GM12864 (cell line): ENCODE data around the gene PRDM11.

Experiments
- DNase-seq: peaks from one replicate; pipeline ENCODE4 v3.0.0-alpha.2; 2011; ENCODE audit warnings: low read depth
- H3K4me3 ChIP-seq: 2 replicates; pipeline ENCODE4 v1.5.1; 2011; ENCODE audit warnings: mild to moderate bottlenecking, low read depth, low read length, control low read depth
- TF ChIP-seq, protein P1 (sequence below): IDR thresholded peaks from 2 replicates; pipeline ENCODE4 v1.5.1; 2011; ENCODE audit warnings: low read depth, mild to moderate bottlenecking, moderate library complexity, low read length, control low read depth, inconsistent platforms; ENCODE audit errors: missing control alignments

PRDM11 gene

DNA sequence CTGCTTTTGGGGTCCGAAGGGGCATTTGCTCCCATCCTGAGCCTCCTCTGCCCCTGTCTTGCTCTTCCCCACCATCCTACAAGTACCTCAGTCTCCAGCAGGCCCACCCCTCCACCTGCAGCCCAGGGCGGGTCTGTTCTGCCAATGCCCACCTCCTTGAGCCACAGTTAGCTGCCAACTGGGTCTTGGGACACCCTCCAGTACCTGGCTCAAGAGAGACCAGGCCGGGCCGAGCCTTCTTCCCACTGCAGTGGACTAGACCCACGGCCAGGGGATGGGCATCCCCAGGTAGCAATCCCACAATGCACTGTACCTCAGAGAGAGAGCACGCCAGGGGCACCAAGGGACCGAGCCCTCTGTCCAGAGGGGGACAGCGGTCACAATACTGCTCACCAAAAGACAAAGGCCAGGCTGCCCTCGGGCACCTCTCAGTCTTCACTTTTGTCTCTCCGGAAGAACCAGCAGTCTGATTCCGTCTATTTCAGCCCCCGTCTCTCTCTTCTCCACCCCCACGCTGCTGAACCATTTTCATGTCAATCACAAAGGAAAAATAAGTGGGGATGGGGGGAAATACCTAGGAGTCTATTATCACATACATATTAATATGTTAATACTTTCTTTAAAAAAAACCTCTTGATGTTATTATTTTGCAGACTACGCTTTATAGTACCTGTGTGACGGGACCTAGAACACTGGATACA, 88.0 kb downstream of the PRDM11 start:
- TF ChIP-seq, protein P1, sequence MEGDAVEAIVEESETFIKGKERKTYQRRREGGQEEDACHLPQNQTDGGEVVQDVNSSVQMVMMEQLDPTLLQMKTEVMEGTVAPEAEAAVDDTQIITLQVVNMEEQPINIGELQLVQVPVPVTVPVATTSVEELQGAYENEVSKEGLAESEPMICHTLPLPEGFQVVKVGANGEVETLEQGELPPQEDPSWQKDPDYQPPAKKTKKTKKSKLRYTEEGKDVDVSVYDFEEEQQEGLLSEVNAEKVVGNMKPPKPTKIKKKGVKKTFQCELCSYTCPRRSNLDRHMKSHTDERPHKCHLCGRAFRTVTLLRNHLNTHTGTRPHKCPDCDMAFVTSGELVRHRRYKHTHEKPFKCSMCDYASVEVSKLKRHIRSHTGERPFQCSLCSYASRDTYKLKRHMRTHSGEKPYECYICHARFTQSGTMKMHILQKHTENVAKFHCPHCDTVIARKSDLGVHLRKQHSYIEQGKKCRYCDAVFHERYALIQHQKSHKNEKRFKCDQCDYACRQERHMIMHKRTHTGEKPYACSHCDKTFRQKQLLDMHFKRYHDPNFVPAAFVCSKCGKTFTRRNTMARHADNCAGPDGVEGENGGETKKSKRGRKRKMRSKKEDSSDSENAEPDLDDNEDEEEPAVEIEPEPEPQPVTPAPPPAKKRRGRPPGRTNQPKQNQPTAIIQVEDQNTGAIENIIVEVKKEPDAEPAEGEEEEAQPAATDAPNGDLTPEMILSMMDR = no peak
- no peak for DNase-seq
- no peak overlapping the region for H3K4me3 ChIP-seq

DNA sequence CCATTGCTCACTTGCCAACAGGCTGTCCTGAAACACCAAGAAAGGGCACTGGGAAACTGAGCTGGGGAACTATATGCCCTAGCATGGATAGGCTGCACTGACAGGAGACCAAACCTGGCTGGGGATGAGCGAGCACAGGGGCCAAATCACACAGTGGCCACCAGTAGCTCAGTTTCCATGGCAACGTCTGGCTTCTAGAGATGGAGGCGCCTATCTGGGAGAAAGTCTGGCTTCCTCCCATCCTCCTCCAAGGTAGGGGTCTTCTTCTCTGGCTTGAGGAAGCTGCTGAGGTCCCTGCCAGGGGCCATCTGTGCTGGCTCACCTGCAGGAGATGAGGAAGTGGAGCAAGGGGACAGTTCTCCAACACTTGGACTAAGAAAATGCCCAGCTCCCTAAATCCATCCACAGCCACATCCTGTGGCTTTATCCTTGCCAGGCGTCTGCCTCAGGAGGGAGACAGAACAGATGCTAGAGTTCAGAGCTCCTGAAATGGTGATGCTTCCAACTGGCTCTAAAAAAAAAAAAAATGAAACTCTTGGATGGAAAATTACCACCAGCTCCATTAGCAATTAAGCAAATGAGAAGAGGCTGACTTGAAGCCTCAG, 91.4 kb downstream of the PRDM11 start:
- TF ChIP-seq, protein P1 = no peak
- no peak overlapping the region for H3K4me3 ChIP-seq
- DNase-seq = no peak

DNA sequence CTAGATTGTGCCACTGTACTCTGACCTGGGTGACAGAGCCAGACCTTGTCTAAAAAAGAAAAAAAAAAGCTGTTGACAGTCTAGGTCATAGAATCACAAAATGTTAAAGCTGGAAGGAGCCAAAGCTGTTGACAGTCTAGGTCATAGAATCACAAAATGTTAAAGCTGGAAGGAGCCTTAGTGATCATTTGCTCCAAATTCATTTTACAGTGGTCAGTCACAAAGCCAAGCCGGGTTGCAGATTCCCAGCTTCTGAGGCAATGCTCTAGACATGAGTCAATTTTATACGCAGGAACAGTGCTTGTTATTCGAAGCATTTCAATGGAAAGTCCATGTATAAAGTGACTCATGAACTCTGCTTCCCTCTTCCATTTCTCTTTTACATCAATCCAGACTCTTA, 92.3 kb downstream of the PRDM11 start:
- TF ChIP-seq, protein P1 = no peak
- no peak overlapping the region for H3K4me3 ChIP-seq
- DNase-seq = no peak

DNA sequence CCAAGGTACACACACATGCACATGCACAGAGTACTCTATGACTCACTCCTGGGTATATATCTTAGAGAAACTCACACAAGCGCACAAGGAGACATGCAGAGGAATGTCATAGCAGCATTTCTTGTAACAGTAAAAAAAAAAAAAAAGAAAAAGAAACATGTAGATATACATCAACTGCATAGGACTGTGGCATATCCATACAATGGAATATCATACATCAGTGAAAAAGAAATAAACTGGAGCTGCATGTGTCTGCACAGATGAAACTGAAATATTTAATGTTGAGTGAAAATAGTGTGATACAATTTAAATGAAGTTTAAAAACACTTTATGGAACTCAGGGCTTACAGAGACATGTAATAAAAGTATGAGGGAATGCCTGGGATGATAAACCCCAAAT, 93.3 kb downstream of the PRDM11 start:
- DNase-seq = no peak
- no peak overlapping the region for H3K4me3 ChIP-seq
- TF ChIP-seq, protein P1 = no peak

DNA sequence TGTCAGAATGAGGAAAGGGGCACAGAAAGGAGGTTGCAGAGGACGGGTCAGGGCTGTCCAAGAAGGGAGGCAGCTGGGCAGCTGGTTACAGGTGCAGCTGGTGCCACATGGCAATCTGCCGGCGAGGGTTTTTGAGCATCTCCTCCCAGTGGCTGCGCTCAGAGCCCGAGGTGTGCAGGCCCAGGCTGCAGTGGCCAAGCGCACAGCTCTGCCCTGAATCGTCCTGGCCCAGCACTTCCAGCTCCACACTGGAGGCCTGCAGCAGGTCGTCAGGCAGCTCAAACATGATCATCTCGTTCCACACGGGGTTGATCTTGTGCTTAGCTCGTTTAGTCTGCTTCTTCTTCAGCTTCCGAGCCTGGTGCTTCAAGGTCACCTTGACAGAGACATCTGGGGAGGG, 97.5 kb downstream of the PRDM11 start:
- DNase-seq = no peak
- TF ChIP-seq, protein P1 = no peak
- H3K4me3 ChIP-seq = no peak overlapping the region

DNA sequence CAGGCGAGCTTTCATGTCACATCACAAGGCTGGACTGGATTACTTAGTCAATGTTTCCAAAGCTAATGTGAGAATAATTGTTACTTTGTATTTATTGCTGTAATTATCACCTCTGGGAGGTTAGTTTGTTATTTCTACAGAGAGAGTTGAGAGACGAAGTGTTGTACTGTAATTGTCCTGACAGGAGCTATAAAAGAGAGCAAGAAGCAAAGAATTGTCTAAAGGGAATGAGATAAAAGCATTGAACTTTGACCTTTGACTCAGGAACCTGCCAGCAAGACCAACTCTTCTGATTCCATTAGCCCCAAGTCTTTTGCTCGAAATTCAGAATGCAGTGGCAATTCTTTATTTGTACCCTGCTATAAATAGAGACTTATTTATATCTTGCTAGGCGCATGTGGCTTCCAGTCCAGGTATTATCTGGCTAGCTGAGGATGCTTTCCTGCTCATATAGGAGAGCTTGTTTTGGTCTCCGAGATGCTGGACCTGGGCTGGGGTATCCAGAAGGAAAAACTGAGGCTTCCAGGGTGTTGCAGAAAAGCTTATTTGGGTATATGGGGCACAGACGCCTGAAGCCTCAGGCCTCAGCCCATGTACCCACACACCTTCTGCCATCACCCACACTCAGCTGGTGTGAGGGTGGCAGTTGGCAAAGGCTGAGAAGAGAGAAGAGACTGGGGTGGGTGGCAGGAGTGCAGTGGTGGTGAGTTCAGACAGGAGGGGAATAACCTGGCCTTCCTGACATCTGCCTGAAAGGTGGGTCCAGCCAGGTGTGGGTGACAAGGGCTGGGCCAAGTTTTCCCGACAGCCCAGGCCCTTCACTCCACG, 99.0 kb downstream of the PRDM11 start:
- TF ChIP-seq, protein P1 = no peak
- H3K4me3 ChIP-seq = no peak overlapping the region
- DNase-seq = no peak
